ENCODE results near the gene MALRD1. TPM values are rescaled to one million over a fixed set of nuclear protein-coding genes. Genes with fewer than 3 reads are reported as not detected.
A peak's percentile ranks its signal among the peaks of the same experiment; 100 is the strongest.

Gene MALRD1
- total and polyA plus RNA-seq, 2 of the 8 experiments (the other 6 are each of a cell fraction or from before 2014, with no cell fraction given): 0.32 to 0.35 TPM

GRCh38 chr10:19493917-19494316 lies 445.3 kb downstream of the MALRD1 start (continued):
- TF ChIP-seq RNF2 (IDR thresholded peaks at IDR 0.05; ENCODE audit: borderline replicate concordance, low read depth, low read length, missing control alignments, poor library complexity, severe bottlenecking) (no peak), CTCF (IDR thresholded peaks at IDR 0.05; ENCODE audit: control extremely low read depth in 1 of 3, insufficient read depth in 1 of 3, low read depth in 1 of 3, low read length in 3 of 3) (peak in 2 of 3 experiments; percentile 17 to 30; a peak in 2 of 4 replicates), JUN (IDR thresholded peaks at IDR 0.05; ENCODE audit: low read depth, low read length) (no peak), ATF3 (IDR thresholded peaks at IDR 0.05; ENCODE audit: insufficient read depth, low read depth, low read length) (no peak), TAF1 (IDR thresholded peaks at IDR 0.05; ENCODE audit: low read depth, low read length) (no peak), E2F6 (IDR thresholded peaks at IDR 0.05) (peak; percentile 39), NANOG (IDR thresholded peaks at IDR 0.05; ENCODE audit: insufficient read depth, low read depth, low read length, poor library complexity, severe bottlenecking) (no peak), ASH2L (IDR thresholded peaks at IDR 0.05; ENCODE audit: low read length) (no peak), ZNF274 (IDR thresholded peaks at IDR 0.05; ENCODE audit: borderline replicate concordance, extremely low read depth, low read length) (no peak), NRF1 (IDR thresholded peaks at IDR 0.05; ENCODE audit: low read depth, low read length) (no peak), KDM1A (IDR thresholded peaks at IDR 0.05; ENCODE audit: borderline replicate concordance, low read length) (no peak), BACH1 (IDR thresholded peaks at IDR 0.05; ENCODE audit: low read length) (no peak), POU5F1 (IDR thresholded peaks at IDR 0.05; ENCODE audit: low read depth, low read length) (no peak), SIX5 (IDR thresholded peaks at IDR 0.05; ENCODE audit: low read depth, low read length) (no peak)
